Uterus (tissue), 2 donors: ENCODE results near the gene ADAMTS17.

ENCODE experiments used
- CTCF ChIP-seq, 4 experiments: fragments of 200-600 bp in 2 of 4; fragments of 450-650 bp in 2 of 4; sonication (generic) in 2 of 4; IDR thresholded peaks; one replicate each; pipeline ENCODE4 v1.5.1; 2016 to 2019; ENCODE audit warnings: antibody characterized with exemption in 4 of 4, mild to moderate bottlenecking in 2 of 4, moderate library complexity in 1 of 4
- POLR2A ChIP-seq, 2 donors: fragments of 450-650 bp; IDR thresholded peaks; one replicate each; pipeline ENCODE4 v1.6.1; 2016; ENCODE audit warnings: antibody characterized with exemption in 2 of 2, mild to moderate bottlenecking in 1 of 2, moderate library complexity in 1 of 2

DNA sequence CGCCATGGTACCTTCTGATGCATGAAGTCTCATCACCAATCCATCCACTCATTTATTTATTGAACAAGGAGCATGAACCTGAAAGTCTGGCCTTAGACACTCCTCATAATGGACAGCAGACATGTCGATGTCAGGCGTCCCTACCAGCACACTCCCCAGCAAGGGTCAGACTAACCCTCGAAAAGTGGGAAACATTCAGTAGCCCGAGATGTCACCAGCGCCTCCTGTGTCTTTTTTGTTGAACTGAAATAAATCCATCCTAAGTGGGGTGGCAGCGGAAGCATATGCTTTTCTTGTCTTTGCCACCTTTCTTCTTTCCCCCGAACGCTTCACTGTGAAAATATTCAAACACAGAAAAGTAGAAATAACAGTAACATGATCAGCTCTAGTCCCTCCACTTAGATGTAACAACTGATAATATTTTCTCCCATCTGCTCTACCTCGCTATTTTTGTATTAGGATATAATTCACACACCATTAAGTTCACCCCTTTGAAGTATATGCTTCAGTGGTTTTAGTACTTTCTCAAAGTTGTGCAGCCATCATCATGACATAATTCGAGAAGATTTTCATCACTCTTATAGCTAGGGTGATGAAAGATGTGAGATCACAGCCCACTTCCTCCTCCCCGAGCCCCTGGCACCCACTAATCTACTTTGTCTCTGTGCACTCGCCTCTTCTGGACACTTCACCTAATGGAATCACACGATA lies 121.6 kb downstream of the ADAMTS17 start:
- no peak for TF ChIP-seq CTCF (IDR thresholded peaks at IDR 0.05)
- no peak for TF ChIP-seq POLR2A (IDR thresholded peaks at IDR 0.05)
